ENCODE measurements around the gene IFIT1B. TPM values are rescaled to one million over a fixed set of nuclear protein-coding genes. Genes with fewer than 3 reads are reported as not detected.
"Not testable (repeated sequence)": the region's sequence is repeated elsewhere in the genome, so short reads cannot be mapped to it uniquely, and the experiment has no call there.

IFIT1B gene, protein sequence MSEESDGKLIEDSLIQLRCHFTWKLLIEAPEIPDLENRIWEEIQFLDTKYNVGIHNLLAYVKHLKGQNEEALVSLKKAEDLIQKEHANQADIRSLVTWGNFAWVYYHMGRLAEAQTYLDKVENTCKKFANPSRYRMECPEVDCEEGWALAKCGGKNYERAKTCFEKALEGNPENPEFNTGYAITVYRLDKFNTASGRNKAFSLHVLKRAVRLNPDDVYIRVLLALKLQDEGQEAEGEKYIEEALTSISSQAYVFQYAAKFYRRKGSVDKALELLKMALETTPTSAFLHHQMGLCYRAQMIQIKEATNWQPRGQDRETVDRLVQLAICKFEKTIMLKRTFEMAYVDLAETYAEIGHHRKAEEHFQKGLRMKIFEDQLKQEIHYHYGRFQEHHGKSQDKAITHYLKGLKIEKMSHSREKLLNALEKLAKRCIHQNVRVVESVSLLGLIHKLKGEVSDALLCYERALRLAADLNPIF
- not detected in 2 replicates for total RNA-seq

DNA sequence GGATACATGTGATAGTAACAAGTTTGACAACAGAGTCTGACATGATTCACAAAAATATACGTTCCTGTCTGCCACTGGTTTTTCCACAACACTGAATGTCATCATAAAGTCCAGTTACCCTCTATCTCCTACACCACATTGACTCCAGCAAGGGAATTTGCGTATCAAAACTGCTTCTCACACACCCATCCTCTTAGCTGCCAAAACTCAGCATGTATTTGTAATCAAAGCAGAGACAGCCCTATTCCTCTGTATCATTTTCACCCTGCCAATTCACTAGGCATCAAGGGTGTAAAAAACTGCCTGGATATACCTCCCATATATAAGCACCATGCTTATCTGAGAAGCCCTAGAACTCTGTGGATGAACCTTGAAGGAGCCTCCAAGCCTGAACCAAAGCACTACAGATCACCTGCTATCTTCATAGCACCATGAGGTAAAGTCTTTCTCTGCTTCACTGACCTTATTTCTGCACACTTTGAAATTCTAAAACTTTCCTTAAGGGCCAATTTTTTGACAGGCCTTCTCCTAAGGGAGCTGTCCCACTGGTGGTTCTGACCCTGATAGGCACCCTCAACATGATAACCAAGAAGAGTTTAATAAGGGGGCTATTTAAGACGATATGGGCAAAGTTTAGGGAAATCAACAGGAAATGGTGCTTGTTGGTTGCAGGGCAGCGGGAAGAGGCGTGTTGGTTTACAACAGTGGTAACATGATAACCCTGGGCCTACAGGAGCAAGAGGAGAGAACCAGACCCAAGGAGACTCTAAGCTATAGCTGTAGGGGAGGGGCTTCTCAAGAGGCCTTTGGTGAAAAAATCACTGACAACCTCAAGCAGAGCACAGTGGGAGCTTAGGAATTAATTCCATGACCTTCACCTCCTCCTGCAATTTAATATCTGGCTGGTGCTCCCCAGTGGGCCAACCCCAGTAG lies at the start of gene IFIT1B:
IFIT1B (plus strand) TSS at position 352 of the 933 bp plus-strand sequence; CDS start at position 432, 80 bp downstream.
- DNase-seq (ENCODE audit: low spot score) = no peak
- Mint-ChIP-seq H3K27ac (no peak within 1 kb of the TSS), H3K27me3 (ENCODE audit: insufficient read depth) (peaks cover 24% of the 10 kb centered on the region), H3K4me3 (no peak within 1 kb of the TSS), H3K9me3 (no peaks in the 10 kb centered on the region), H3K36me3 (ENCODE audit: low read depth) (no peaks in the 10 kb centered on the region), H3K4me1 (ENCODE audit: low read depth) (no peaks in the 10 kb centered on the region)
- intact Hi-C loops (cut with micrococcal nuclease) = no loop called here

DNA sequence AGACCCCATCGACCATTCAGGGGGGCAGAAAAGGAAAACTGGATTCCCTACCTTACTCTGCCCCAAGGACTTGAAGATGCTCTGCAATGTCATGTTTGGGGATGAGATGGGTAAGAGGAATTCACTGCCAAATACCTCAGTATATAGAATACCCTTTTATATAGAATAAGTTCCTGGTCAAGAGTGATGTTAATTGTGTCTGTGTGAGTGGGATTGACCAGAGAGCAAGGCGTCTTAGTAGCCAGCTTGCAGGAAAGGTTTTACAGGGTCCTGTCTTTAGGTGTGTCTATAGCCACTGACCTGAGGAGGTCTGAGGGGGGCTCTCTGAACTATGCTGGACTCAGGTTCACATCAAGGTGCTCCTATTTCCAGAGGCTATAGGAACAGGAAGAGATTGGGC lies 48.7 kb upstream of the IFIT1B start:
- Mint-ChIP-seq H3K4me3 (peak overlapping the region; percentile 79), H3K27ac (no peak overlapping the region)

DNA sequence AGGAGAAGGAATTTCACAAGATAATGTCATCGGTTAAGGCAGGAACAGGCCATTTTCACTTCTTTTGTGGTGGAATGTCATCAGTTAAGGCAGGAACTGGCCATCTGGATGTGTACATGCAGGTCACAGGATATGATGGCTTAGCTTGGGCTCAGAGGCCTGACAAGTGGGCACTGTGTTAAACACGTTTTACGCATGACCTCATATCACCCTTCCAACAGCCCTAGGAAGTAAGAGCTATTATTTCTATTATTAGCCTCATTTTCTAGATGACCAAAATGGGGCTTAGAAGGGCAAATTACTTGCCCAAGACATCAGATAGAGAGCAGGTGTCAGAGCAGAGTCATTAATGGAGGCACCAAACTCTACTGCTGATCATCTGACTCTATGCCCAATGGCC lies 47.8 kb upstream of the IFIT1B start:
- Mint-ChIP-seq H3K27me3 (ENCODE audit: insufficient read depth) (peaks cover 17% of the 10 kb centered on the region), H3K4me1 (ENCODE audit: low read depth) (peaks cover 62% of the 10 kb centered on the region), H3K36me3 (ENCODE audit: low read depth) (peaks cover 12% of the 10 kb centered on the region)
- H3K27ac Mint-ChIP-seq; intact Hi-C loops (cut with micrococcal nuclease); DNase-seq (ENCODE audit: low spot score); H3K4me3 Mint-ChIP-seq; H3K9me3 Mint-ChIP-seq: not testable (repeated sequence)

More for the DNA sequence above, 48.7 kb upstream of the IFIT1B start:
- peaks cover 13% of the 10 kb centered on the region for H3K36me3 Mint-ChIP-seq (ENCODE audit: low read depth)
- peaks cover 60% of the 10 kb centered on the region for H3K4me1 Mint-ChIP-seq (ENCODE audit: low read depth)
- DNase-seq (ENCODE audit: low spot score) = no peak
- intact Hi-C loops (cut with micrococcal nuclease) = no loop called here
- H3K27me3 Mint-ChIP-seq (ENCODE audit: insufficient read depth) = peaks cover 18% of the 10 kb centered on the region
- peaks cover 4% of the 10 kb centered on the region for H3K9me3 Mint-ChIP-seq

DNA sequence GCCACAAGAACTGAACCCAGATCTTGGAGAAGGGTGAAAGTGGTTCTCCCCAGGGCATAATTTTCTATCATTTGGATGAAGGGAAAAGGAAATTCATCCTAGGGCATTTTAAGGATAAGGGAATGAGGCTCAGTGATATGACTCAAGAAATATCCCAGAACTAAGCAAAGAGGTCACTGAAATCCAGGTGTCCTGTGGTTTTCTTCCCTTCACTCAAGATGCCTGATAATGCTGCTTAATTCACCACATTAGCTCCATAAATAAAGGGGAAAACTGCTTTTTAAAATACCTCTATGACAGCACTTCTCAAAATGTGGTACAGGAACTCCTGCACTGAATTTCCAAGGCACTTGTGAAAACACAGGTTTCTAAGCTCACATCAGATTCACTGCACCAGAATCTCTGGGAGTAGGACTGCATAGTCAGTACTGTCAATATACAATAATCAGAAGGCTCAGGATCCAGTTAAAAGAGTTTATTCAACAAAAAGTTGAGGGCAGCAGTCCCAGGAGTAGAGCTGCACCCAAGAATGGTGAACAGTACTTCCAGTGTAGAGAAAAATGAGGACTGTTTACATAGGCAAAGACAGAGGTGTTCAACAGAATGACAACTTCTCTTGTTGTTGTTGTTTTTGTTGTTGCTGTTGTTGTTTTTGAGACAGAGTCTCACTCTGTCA lies 47.2 kb upstream of the IFIT1B start:
- no peak overlapping the region for H3K4me3 Mint-ChIP-seq
- intact Hi-C loops (cut with micrococcal nuclease) = no loop called here
- no peaks in the 10 kb centered on the region for H3K9me3 Mint-ChIP-seq
- H3K36me3 Mint-ChIP-seq (ENCODE audit: low read depth) = peaks cover 8% of the 10 kb centered on the region
- peaks cover 69% of the 10 kb centered on the region for H3K4me1 Mint-ChIP-seq (ENCODE audit: low read depth)
- H3K27me3 Mint-ChIP-seq (ENCODE audit: insufficient read depth) = peaks cover 18% of the 10 kb centered on the region
- no peak overlapping the region for H3K27ac Mint-ChIP-seq
- DNase-seq (ENCODE audit: low spot score) = no peak

- Mint-ChIP-seq H3K4me3 (peak overlapping the region; percentile 84), H3K27me3 (ENCODE audit: insufficient read depth) (peaks cover 27% of the 10 kb centered on the region), H3K36me3 (ENCODE audit: low read depth) (peaks cover 11% of the 10 kb centered on the region), H3K4me1 (ENCODE audit: low read depth) (peaks cover 72% of the 10 kb centered on the region)
- intact Hi-C loops (cut with micrococcal nuclease); DNase-seq (ENCODE audit: low spot score); H3K27ac Mint-ChIP-seq; H3K9me3 Mint-ChIP-seq: not testable (repeated sequence)
Measured at GRCh38 chr10:89331487-89332122, 46.3 kb upstream of the IFIT1B start.

DNA sequence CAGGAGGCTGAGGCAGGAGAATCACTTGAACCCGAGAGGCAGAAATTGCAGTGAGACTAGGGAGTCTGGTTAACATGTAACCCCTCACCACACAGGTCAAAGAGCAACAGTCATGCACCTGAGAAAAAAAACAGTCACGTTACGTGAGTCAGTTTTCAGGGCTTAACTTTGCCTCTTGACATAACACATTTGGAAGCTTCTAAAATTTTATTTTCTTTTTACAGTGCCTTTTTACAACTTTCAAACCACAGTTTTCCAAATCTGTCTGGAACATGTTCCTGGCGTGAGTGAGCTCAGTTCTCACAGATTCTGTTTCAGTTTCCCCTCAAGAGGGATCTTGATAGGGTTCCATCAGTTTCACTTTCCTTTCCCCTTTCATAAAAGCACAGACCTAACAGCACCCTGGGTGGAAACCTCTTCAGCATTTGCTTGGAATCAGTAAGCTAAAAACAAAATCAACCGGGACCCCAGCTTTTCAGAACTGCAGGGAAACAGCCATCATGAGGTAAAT lies 45.7 kb upstream of the IFIT1B start:
- Mint-ChIP-seq H3K27me3 (ENCODE audit: insufficient read depth) (peaks cover 31% of the 10 kb centered on the region), H3K4me1 (ENCODE audit: low read depth) (peaks cover 78% of the 10 kb centered on the region), H3K27ac (peak overlapping the region; percentile 40), H3K4me3 (peak overlapping the region; percentile 84), H3K9me3 (no peaks in the 10 kb centered on the region), H3K36me3 (ENCODE audit: low read depth) (peaks cover 15% of the 10 kb centered on the region)
- peak; percentile 35 for DNase-seq (ENCODE audit: low spot score)
- intact Hi-C loops (cut with micrococcal nuclease) = no loop called here

DNA sequence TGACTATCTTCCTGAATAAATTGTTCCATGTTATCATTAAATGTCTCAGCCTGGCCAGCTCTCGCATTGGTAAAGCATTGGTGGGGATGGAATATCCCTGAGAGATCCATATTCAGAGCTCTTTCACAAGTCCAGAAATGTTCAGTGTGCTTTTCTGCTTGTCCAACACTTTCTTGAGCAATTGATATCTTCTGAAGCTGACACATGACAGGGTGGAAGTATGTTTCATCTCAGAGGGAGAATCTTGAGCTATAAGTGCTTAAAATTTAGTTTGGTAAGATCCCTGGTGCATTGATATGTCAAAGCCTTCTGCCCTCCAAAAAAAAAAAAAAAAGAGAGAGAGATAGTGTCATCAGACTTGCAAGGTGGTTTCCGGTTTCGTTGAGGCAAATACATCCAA lies 42.6 kb upstream of the IFIT1B start:
- intact Hi-C loops (cut with micrococcal nuclease) = no loop called here
- no peak overlapping the region for H3K4me3 Mint-ChIP-seq
- H3K36me3 Mint-ChIP-seq (ENCODE audit: low read depth) = peaks cover 27% of the 10 kb centered on the region
- peaks cover 59% of the 10 kb centered on the region for H3K4me1 Mint-ChIP-seq (ENCODE audit: low read depth)
- H3K9me3 Mint-ChIP-seq = no peaks in the 10 kb centered on the region
- H3K27ac Mint-ChIP-seq = no peak overlapping the region
- DNase-seq (ENCODE audit: low spot score) = no peak
- peaks cover 42% of the 10 kb centered on the region for H3K27me3 Mint-ChIP-seq (ENCODE audit: insufficient read depth)

DNA sequence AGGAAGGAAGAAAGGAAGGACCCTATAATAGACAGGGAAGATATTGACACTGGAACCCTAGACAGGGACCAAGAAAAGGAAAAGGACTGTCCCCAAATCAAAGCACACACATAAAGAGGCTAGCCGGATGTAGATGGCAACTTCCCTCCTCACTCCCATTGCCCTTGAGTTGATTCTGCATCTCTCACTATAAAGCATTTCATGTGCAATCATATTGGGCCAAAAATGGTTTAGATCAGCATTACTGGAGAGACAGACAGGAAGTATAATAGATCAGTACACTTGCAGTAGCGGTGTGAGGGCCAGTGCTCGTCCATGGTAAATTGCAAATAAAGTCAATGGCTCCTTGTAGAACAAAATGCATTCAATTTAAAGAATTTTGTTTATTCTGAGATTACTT lies 41.6 kb upstream of the IFIT1B start:
- DNase-seq (ENCODE audit: low spot score) = no peak
- Mint-ChIP-seq H3K36me3 (ENCODE audit: low read depth) (peaks cover 28% of the 10 kb centered on the region), H3K9me3 (no peaks in the 10 kb centered on the region), H3K4me3 (no peak overlapping the region), H3K27me3 (ENCODE audit: insufficient read depth) (peaks cover 49% of the 10 kb centered on the region), H3K4me1 (ENCODE audit: low read depth) (peaks cover 49% of the 10 kb centered on the region), H3K27ac (no peak overlapping the region)
- intact Hi-C loops (cut with micrococcal nuclease) = no loop called here

DNA sequence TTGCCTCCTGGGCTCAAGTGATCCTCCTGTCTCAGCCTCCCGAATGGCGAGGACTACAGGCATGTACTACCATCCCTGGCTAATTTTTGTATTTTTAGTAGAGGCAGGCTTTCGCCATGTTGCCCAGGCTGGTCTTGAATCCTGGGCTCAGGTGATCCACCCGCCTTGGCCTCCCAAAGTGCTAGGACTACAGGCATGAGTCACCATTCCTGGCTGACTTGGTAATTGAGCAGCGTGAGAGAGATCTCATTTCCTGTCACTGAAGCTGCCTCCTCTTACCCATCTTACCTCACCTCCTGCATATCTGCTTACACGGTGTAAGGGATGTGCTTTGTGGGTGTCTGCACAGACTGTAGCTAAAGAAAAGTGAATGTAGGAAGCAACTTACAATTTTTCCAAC lies 40.4 kb upstream of the IFIT1B start:
- peak; percentile 39 for DNase-seq (ENCODE audit: low spot score)
- Mint-ChIP-seq H3K36me3 (ENCODE audit: low read depth) (peaks cover 29% of the 10 kb centered on the region), H3K27ac (no peak overlapping the region), H3K9me3 (no peaks in the 10 kb centered on the region), H3K27me3 (ENCODE audit: insufficient read depth) (peaks cover 55% of the 10 kb centered on the region), H3K4me3 (no peak overlapping the region), H3K4me1 (ENCODE audit: low read depth) (peaks cover 42% of the 10 kb centered on the region)
- intact Hi-C loops (cut with micrococcal nuclease) = no loop called here

GRCh38 chr10:89338713-89339112 lies 39.1 kb upstream of the IFIT1B start:
- Mint-ChIP-seq H3K27ac (no peak overlapping the region), H3K4me3 (no peak overlapping the region), H3K36me3 (ENCODE audit: low read depth) (peaks cover 40% of the 10 kb centered on the region), H3K9me3 (no peaks in the 10 kb centered on the region), H3K4me1 (ENCODE audit: low read depth) (peaks cover 30% of the 10 kb centered on the region), H3K27me3 (ENCODE audit: insufficient read depth) (peaks cover 63% of the 10 kb centered on the region)
- intact Hi-C loops (cut with micrococcal nuclease) = no loop called here
- DNase-seq (ENCODE audit: low spot score) = no peak

GRCh38 chr10:89339875-89340274 lies 38.0 kb upstream of the IFIT1B start:
- no peaks in the 10 kb centered on the region for H3K9me3 Mint-ChIP-seq
- H3K27ac Mint-ChIP-seq = no peak overlapping the region
- peaks cover 64% of the 10 kb centered on the region for H3K27me3 Mint-ChIP-seq (ENCODE audit: insufficient read depth)
- intact Hi-C loops (cut with micrococcal nuclease) = no loop called here
- H3K4me3 Mint-ChIP-seq = no peak overlapping the region
- peaks cover 40% of the 10 kb centered on the region for H3K36me3 Mint-ChIP-seq (ENCODE audit: low read depth)
- DNase-seq (ENCODE audit: low spot score) = no peak
- peaks cover 24% of the 10 kb centered on the region for H3K4me1 Mint-ChIP-seq (ENCODE audit: low read depth)

DNA sequence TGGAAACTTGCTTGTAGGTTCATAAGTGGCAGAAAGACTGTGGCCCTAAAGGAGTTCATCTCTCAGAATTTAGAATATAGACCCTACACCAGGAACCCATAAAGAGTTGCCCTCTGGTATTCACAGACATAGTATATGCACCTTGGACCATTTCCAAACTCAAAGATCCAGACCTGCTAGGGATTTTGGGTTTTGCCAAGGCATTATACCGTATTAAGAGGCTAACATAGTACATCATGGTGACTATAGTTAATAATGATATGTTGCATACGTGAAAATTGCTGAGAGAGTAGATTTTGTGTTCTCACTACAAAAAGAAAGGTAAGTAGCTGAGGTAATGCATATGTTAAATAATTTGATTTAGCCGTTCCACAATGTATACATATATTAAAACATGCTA lies 36.2 kb upstream of the IFIT1B start:
- Mint-ChIP-seq H3K4me3 (no peak overlapping the region), H3K27me3 (ENCODE audit: insufficient read depth) (peaks cover 59% of the 10 kb centered on the region), H3K4me1 (ENCODE audit: low read depth) (peaks cover 17% of the 10 kb centered on the region), H3K36me3 (ENCODE audit: low read depth) (peaks cover 37% of the 10 kb centered on the region), H3K27ac (no peak overlapping the region), H3K9me3 (no peaks in the 10 kb centered on the region)
- intact Hi-C loops (cut with micrococcal nuclease) = no loop called here
- DNase-seq (ENCODE audit: low spot score) = no peak
